Liver (tissue), 9 donors: ENCODE data around the gene FLYWCH2. TPM values are rescaled to one million over a fixed set of nuclear protein-coding genes. Genes with fewer than 3 reads are reported as not detected.

Experiments used
- DNase-seq: peaks from one replicate; pipeline ENCODE4 v3.0.0-alpha.2; 2017; ENCODE audit warnings: low spot score
- H3K27ac ChIP-seq, 2 donors: one replicate each; pipeline ENCODE4 v1.7.0; 2013; ENCODE audit warnings: inconsistent platforms in 2 of 2, low read length in 2 of 2, control low read depth in 1 of 2, low read depth in 1 of 2, mild to moderate bottlenecking in 1 of 2
- H3K27me3 ChIP-seq, 4 donors: one replicate each; pipeline versions ENCODE4 v1.6.1 to v1.7.0; 2013; ENCODE audit warnings: low read length in 3 of 4, inconsistent platforms in 1 of 4, mild to moderate bottlenecking in 1 of 4, moderate library complexity in 1 of 4; ENCODE audit not compliant: control insufficient read depth in 4 of 4, insufficient read depth in 4 of 4
- H3K36me3 ChIP-seq, 4 donors: one replicate each; pipeline versions ENCODE4 v1.6.1 to v1.7.0; 2013; ENCODE audit warnings: low read length in 3 of 4, mild to moderate bottlenecking in 3 of 4, low read depth in 1 of 4, moderate library complexity in 1 of 4; ENCODE audit not compliant: control insufficient read depth in 4 of 4, insufficient read depth in 3 of 4
- H3K4me1 ChIP-seq, 4 donors: one replicate each; pipeline versions ENCODE4 v1.6.1 to v1.7.0; 2013; ENCODE audit warnings: low read length in 3 of 4, mild to moderate bottlenecking in 3 of 4, moderate library complexity in 1 of 4; ENCODE audit not compliant: control insufficient read depth in 4 of 4, insufficient read depth in 4 of 4
- H3K4me3 ChIP-seq, 3 donors: one replicate each; pipeline versions ENCODE4 v1.6.1 to v1.7.0; 2013; ENCODE audit warnings: low read length in 3 of 3, control low read depth in 1 of 3, low read depth in 1 of 3, mild to moderate bottlenecking in 1 of 3
- H3K9ac ChIP-seq, 2 donors: one replicate each; pipeline ENCODE4 v1.7.0; 2013; ENCODE audit warnings: low read length in 2 of 2, mild to moderate bottlenecking in 2 of 2, moderate library complexity in 2 of 2, control low read depth in 1 of 2, low read depth in 1 of 2
- H3K9me3 ChIP-seq, 4 donors: one replicate each; pipeline versions ENCODE4 v1.6.1 to v1.7.0; 2013; ENCODE audit warnings: low read length in 3 of 4; ENCODE audit not compliant: control insufficient read depth in 4 of 4
- EGR1 ChIP-seq, 2 donors: IDR thresholded peaks; 2 replicates each; pipeline ENCODE4 v1.6.1; 2016 to 2018; ENCODE audit warnings: antibody characterized with exemption in 2 of 2, low read depth in 2 of 2
- FOXA1 ChIP-seq: IDR thresholded peaks from 2 replicates; pipeline ENCODE4 v1.6.1; 2016; ENCODE audit warnings: antibody characterized with exemption
- FOXA2 ChIP-seq: IDR thresholded peaks from 2 replicates; pipeline ENCODE4 v1.6.1; 2016; ENCODE audit warnings: antibody characterized with exemption
- HNF4A ChIP-seq, 2 donors: conservative IDR thresholded peaks; 2 replicates each; pipeline ENCODE4 v1.6.1; 2016; ENCODE audit warnings: antibody characterized with exemption in 2 of 2, mild to moderate bottlenecking in 2 of 2
- NR2F2 ChIP-seq: IDR thresholded peaks from 2 replicates; pipeline ENCODE4 v1.6.1; 2016; ENCODE audit warnings: antibody characterized with exemption
- RAD21 ChIP-seq, 2 donors: IDR thresholded peaks; 2 replicates each; pipeline ENCODE4 v1.6.1; 2016; ENCODE audit warnings: antibody characterized with exemption in 2 of 2, mild to moderate bottlenecking in 2 of 2
- RXRA ChIP-seq, 2 donors: IDR thresholded peaks; 2 replicates each; pipeline ENCODE4 v1.6.1; 2017 to 2018; ENCODE audit warnings: antibody characterized with exemption in 2 of 2, mild to moderate bottlenecking in 1 of 2
- SP1 ChIP-seq: IDR thresholded peaks from 2 replicates; pipeline ENCODE4 v1.6.1; 2018; ENCODE audit warnings: antibody characterized with exemption, mild to moderate bottlenecking
- WGBS: extraction: QIAGEN DNeasy Blood & Tissue Kit; methylation state at CpG from one replicate; pipeline ENCODE4 v1.1.7; 2013; 5-methylcytosine and 5-hydroxymethylcytosine counted together
- polyA plus RNA-seq, 2 donors: library from polyadenylated mRNA; stranded (reverse) in 1 of 2; unstranded in 1 of 2; fragments of 200-250 nt in 1 of 2; fragments of >200 nt in 1 of 2; fragmentation: Nextera tagmentation in 1 of 2; extraction: Ambion mirVana in 1 of 2; gene quantifications; one replicate each; pipeline versions ENCODE4 v1.2.1 to v1.2.3, GENCODE V29; 2013 to 2015
- total RNA-seq, 2 donors: library from RNA; depleted of rRNA; stranded (reverse); fragments of >200 nt; gene quantifications; one replicate each; pipeline ENCODE4 v1.2.3, GENCODE V29; 2014
- TF ChIP-seq, protein P1 (sequence below): IDR thresholded peaks from 2 replicates; pipeline ENCODE4 v1.6.1; 2016; ENCODE audit warnings: antibody characterized with exemption
- TF ChIP-seq, protein P2 (sequence below): IDR thresholded peaks from 2 replicates; pipeline ENCODE4 v1.6.1; 2016; ENCODE audit warnings: antibody characterized with exemption
- TF ChIP-seq, protein P3 (sequence below): IDR thresholded peaks from 2 replicates; pipeline ENCODE4 v1.6.1; 2016; ENCODE audit warnings: antibody characterized with exemption, mild to moderate bottlenecking
- TF ChIP-seq, protein P4 (sequence below): IDR thresholded peaks from 2 replicates; pipeline ENCODE4 v1.6.1; 2016; ENCODE audit warnings: antibody characterized with exemption
- donor health status: healthy.
- donor health status: healthy.
- donor health status: healthy.
- donor health status: healthy.
- donor health status: healthy.

Gene FLYWCH2
- total and polyA plus RNA-seq, 4 donors = 4.9 to 21.0 (median 8.6) TPM

DNA sequence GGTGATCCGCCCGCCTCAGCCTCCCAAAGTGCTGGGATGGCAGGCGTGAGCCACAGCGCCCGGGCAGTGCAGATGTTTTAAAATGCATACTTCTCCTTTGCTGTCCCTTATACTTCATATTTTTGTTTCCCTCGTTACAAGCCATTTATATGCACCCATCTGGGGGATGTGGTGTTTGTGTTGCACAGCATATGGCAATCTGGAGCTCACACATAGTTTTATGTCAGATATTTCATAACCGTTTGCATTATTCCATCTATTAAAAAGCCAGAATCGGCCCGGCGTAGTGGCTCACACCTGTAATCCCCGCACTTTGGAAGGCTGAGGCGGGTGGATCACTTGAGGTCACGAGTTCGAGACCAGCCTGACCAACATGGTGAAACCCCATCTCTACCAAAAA lies 40.5 kb downstream of the FLYWCH2 start:
- H3K4me3 ChIP-seq = no peak overlapping the region
- no peaks in the 10 kb centered on the region for H3K27me3 ChIP-seq
- H3K4me1 ChIP-seq = peaks cover 2 to 7% (median 6%) of the 10 kb centered on the region in 4 donors
- no peak overlapping the region for H3K9ac ChIP-seq
- TF ChIP-seq EGR1 (IDR thresholded peaks at IDR 0.05; ENCODE audit: low read depth in 2 of 2) (no peak), FOXA1 (no peak), NR2F2 (no peak), HNF4A (conservative IDR thresholded peaks at IDR 0.05) (no peak), RXRA (IDR thresholded peaks at IDR 0.05) (no peak), FOXA2 (no peak), SP1 (no peak), RAD21 (IDR thresholded peaks at IDR 0.05) (no peak)
- TF ChIP-seq, protein P1, sequence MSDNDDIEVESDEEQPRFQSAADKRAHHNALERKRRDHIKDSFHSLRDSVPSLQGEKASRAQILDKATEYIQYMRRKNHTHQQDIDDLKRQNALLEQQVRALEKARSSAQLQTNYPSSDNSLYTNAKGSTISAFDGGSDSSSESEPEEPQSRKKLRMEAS = no peak
- TF ChIP-seq, protein P2, sequence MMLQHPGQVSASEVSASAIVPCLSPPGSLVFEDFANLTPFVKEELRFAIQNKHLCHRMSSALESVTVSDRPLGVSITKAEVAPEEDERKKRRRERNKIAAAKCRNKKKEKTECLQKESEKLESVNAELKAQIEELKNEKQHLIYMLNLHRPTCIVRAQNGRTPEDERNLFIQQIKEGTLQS = no peak
- TF ChIP-seq, protein P3, sequence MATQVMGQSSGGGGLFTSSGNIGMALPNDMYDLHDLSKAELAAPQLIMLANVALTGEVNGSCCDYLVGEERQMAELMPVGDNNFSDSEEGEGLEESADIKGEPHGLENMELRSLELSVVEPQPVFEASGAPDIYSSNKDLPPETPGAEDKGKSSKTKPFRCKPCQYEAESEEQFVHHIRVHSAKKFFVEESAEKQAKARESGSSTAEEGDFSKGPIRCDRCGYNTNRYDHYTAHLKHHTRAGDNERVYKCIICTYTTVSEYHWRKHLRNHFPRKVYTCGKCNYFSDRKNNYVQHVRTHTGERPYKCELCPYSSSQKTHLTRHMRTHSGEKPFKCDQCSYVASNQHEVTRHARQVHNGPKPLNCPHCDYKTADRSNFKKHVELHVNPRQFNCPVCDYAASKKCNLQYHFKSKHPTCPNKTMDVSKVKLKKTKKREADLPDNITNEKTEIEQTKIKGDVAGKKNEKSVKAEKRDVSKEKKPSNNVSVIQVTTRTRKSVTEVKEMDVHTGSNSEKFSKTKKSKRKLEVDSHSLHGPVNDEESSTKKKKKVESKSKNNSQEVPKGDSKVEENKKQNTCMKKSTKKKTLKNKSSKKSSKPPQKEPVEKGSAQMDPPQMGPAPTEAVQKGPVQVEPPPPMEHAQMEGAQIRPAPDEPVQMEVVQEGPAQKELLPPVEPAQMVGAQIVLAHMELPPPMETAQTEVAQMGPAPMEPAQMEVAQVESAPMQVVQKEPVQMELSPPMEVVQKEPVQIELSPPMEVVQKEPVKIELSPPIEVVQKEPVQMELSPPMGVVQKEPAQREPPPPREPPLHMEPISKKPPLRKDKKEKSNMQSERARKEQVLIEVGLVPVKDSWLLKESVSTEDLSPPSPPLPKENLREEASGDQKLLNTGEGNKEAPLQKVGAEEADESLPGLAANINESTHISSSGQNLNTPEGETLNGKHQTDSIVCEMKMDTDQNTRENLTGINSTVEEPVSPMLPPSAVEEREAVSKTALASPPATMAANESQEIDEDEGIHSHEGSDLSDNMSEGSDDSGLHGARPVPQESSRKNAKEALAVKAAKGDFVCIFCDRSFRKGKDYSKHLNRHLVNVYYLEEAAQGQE = no peak
- TF ChIP-seq, protein P4, sequence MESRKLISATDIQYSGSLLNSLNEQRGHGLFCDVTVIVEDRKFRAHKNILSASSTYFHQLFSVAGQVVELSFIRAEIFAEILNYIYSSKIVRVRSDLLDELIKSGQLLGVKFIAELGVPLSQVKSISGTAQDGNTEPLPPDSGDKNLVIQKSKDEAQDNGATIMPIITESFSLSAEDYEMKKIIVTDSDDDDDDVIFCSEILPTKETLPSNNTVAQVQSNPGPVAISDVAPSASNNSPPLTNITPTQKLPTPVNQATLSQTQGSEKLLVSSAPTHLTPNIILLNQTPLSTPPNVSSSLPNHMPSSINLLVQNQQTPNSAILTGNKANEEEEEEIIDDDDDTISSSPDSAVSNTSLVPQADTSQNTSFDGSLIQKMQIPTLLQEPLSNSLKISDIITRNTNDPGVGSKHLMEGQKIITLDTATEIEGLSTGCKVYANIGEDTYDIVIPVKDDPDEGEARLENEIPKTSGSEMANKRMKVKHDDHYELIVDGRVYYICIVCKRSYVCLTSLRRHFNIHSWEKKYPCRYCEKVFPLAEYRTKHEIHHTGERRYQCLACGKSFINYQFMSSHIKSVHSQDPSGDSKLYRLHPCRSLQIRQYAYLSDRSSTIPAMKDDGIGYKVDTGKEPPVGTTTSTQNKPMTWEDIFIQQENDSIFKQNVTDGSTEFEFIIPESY = no peak
- H3K27ac ChIP-seq = no peak overlapping the region
- no peak for DNase-seq
- H3K36me3 ChIP-seq = peaks cover 0 to 4% (median under 1%) of the 10 kb centered on the region in 4 donors
- no peaks in the 10 kb centered on the region for H3K9me3 ChIP-seq
- 96% methylated on average over 14 of the region's 14 CpGs for WGBS

DNA sequence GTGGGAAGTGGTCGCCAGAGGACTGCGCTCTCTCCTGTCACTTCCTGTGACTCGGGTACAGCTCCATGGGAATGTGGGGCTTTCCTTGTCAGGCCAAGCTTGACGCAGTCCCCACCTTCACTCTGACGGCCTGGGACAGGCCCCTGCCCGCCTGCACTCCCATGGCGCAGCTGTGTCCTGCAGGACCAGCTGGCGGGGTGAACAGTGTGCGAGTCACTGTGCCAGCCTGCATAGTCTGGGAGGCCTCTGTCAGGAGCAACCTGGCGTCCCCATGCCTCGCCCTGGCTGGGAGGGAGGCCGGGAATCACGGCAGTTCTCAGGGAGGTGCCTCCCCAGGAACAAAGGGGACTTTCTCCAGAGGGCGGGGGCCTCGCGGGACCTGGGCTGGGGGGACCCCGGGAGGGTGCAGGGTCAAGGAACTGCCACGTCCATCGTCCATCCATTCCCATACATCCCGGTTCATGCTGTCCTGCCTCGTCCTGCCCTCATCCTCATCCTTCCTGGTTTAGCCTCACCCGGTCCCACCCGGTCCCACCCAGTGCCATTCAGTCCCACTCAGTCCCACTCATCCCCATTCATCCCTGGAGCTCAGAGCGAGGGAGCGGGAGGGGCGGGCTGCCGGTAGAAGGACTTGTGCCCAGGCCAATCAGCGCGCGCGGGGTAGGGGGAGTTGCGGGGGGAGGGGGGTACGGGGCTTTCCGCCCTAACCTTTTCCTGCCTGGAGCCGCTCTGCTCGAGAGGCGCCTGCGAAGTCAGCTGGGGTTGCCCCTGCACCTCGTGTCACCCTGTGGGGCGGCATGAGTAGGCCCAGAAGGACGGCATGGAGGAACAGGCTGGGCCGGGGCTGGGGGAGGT lies 42.1 kb downstream of the FLYWCH2 start:
- TF ChIP-seq, protein P2 = no peak
- DNase-seq = no peak
- peaks cover 2 to 7% (median 5%) of the 10 kb centered on the region in 4 donors for H3K4me1 ChIP-seq

More for the DNA sequence above, 42.1 kb downstream of the FLYWCH2 start:
- no peaks in the 10 kb centered on the region for H3K27me3 ChIP-seq
- no peak overlapping the region for H3K9ac ChIP-seq
- no peak overlapping the region for H3K27ac ChIP-seq
- peaks cover 0 to 9% (median 2%) of the 10 kb centered on the region in 4 donors for H3K36me3 ChIP-seq
- 86% methylated on average over 42 of the region's 42 CpGs for WGBS
- H3K4me3 ChIP-seq = no peak overlapping the region
- no peaks in the 10 kb centered on the region for H3K9me3 ChIP-seq
